T-cell (primary cell): ENCODE measurements around the gene WNT7A. TPM values are rescaled to one million over a fixed set of nuclear protein-coding genes. Genes with fewer than 3 reads are reported as not detected.

Experiments used
- ATAC-seq, 4 experiments: fragments of 200-7000 bp in 3 of 4; fragments of 150-1000 bp in 1 of 4; cut with Tn5 transposase; replicated peaks in 1 of 4; 1 replicate in 3 of 4; 2 replicates in 1 of 4; pipeline ENCODE4 v1.10.0; 2021; ENCODE audit warnings: moderate library complexity in 3 of 4, mild to moderate bottlenecking in 2 of 4, moderate number of reproducible peaks in 1 of 4
- CTCF ChIA-PET, 2 donors: fragments of 300-600 bp; sonication (Branson Sonifier 250); formaldehyde crosslinking; loops; one replicate each; lab custom pipeline; 2022; ENCODE audit warnings: antibody characterized with exemption in 2 of 2; lab: Charles Lee
- POLR2A ChIA-PET, 2 donors: fragments of 300-600 bp; sonication (Branson Sonifier 250); formaldehyde crosslinking; loops; one replicate each; lab custom pipeline; 2022; ENCODE audit warnings: antibody characterized with exemption in 2 of 2; lab: Charles Lee
- DNase-seq, 35 experiments: peaks; one replicate each; pipeline versions ENCODE4 v3.0.0 to v3.0.0-alpha.2; 2013 to 2023
- H3K27ac ChIP-seq: one replicate; pipeline ENCODE4 v1.5.1; 2013; ENCODE audit warnings: low read length
- H3K27me3 ChIP-seq, 2 experiments: replicated peaks in 1 of 2; 1 replicate in 1 of 2; 2 replicates in 1 of 2; pipeline versions ENCODE4 v1.6.1 to v1.7.0; 2013; ENCODE audit warnings: low read length in 1 of 2, mixed read lengths in 1 of 2; ENCODE audit not compliant: control insufficient read depth in 2 of 2, insufficient read depth in 2 of 2; ENCODE audit errors: extremely low read depth in 1 of 2
- H3K36me3 ChIP-seq, 2 donors: 1 replicate in 1 of 2; 2 replicates in 1 of 2; pipeline versions ENCODE4 v1.6.1 to v1.7.0; 2013; ENCODE audit warnings: low read length in 1 of 2; ENCODE audit not compliant: control insufficient read depth in 2 of 2, insufficient read depth in 1 of 2; ENCODE audit errors: extremely low read depth in 1 of 2
- H3K4me1 ChIP-seq, 2 experiments: 1 replicate in 1 of 2; 2 replicates in 1 of 2; pipeline versions ENCODE4 v1.6.1 to v1.7.0; 2013; ENCODE audit warnings: low read length in 2 of 2, mixed read lengths in 1 of 2; ENCODE audit not compliant: insufficient read depth in 2 of 2, control insufficient read depth in 1 of 2; ENCODE audit errors: extremely low read depth in 1 of 2
- H3K4me3 ChIP-seq, 2 donors: 1 replicate in 1 of 2; 2 replicates in 1 of 2; pipeline versions ENCODE4 v1.5.1 to v1.7.0; 2013; ENCODE audit warnings: mild to moderate bottlenecking in 2 of 2, low read length in 1 of 2, moderate library complexity in 1 of 2; ENCODE audit not compliant: control insufficient read depth in 1 of 2; ENCODE audit errors: extremely low read depth in 1 of 2
- H3K9me3 ChIP-seq: 2 replicates; pipeline ENCODE4 v1.7.0; 2013
- H3K27ac Mint-ChIP-seq, 2 donors: one replicate each; pipeline ENCODE4 v1.8.0; 2020 to 2021; ENCODE audit warnings: mild to moderate bottlenecking in 2 of 2, mixed read lengths in 2 of 2
- H3K27me3 Mint-ChIP-seq, 2 donors: one replicate each; pipeline ENCODE4 v1.8.0; 2021 to 2022; ENCODE audit warnings: mixed read lengths in 2 of 2
- H3K36me3 Mint-ChIP-seq: one replicate; pipeline ENCODE4 v1.8.0; 2021; ENCODE audit warnings: mixed read lengths
- H3K4me1 Mint-ChIP-seq, 3 donors: one replicate each; pipeline ENCODE4 v1.8.0; 2020 to 2022; ENCODE audit warnings: mixed read lengths in 3 of 3, mild to moderate bottlenecking in 1 of 3
- H3K4me3 Mint-ChIP-seq, 3 donors: one replicate each; pipeline ENCODE4 v1.8.0; 2020 to 2022; ENCODE audit warnings: mild to moderate bottlenecking in 3 of 3, mixed read lengths in 3 of 3, moderate library complexity in 3 of 3
- H3K9me3 Mint-ChIP-seq, 3 donors: one replicate each; pipeline ENCODE4 v1.8.0; 2020 to 2022; ENCODE audit warnings: mixed read lengths in 3 of 3
- WGBS: methylation state at CpG from one replicate; pipeline ENCODE4 v1.1.5; 2013; ENCODE audit warnings: missing lambda C conversion rate; ENCODE audit not compliant: insufficient coverage; 5-methylcytosine and 5-hydroxymethylcytosine counted together
- total RNA-seq, 35 experiments: library from RNA in 6 of 35; stranded (reverse) in 6 of 35; fragments of 120-200 nt in 1 of 35; gene quantifications; one replicate each; pipeline versions ENCODE4 v1.2.1 to v1.2.4 and lab custom pipeline; 2013 to 2026

The WNT7A gene
- total RNA-seq, 5 donors from 2014 or later (not counting 1 experiment from before 2014, with no cell fraction given) = 8.2 to 15.4 (median 11.7) TPM

GRCh38 chr3:13883681-13884080, 3.8 kb upstream of the WNT7A start:
- Mint-ChIP-seq H3K9me3 (no peaks in the 10 kb centered on the region), H3K27me3 (peaks cover 21 to 29% of the 10 kb centered on the region in 2 donors), H3K4me1 (peaks cover 4 to 14% (median 7%) of the 10 kb centered on the region in 3 donors), H3K36me3 (no peaks in the 10 kb centered on the region), H3K27ac (peak overlapping the region in 1 of 2 donors; percentile 35), H3K4me3 (no peak overlapping the region)
- H3K36me3 ChIP-seq = no peaks in the 10 kb centered on the region
- peaks cover 5 to 21% of the 10 kb centered on the region in 2 experiments for H3K4me1 ChIP-seq
- H3K27ac ChIP-seq = no peak overlapping the region
- no peak overlapping the region for H3K4me3 ChIP-seq
- H3K27me3 ChIP-seq = peaks cover 8 to 42% of the 10 kb centered on the region in 2 experiments
- DNase-seq (no peak), ATAC-seq (no peak)
- H3K9me3 ChIP-seq = no peaks in the 10 kb centered on the region
- WGBS = 57% methylated on average over 2 of the region's 2 CpGs
- POLR2A ChIA-PET = interaction anchor here in 1 of 2 donors (0.8 kb wide), 1 partner anchor 457 kb away, joined by 3 read pairs; no protein-coding TSS in a partner anchor
- CTCF ChIA-PET = interaction anchor here (1.0 to 3.7 kb wide), 5 partner anchors 20 to 387 kb away, joined by 3 to 39 read pairs (median 20); no protein-coding TSS in a partner anchor

- CTCF ChIA-PET = interaction anchor here (1.2 to 4.1 kb wide), 3 partner anchors 225 to 387 kb away, joined by 3 to 30 read pairs (median 22); no protein-coding TSS in a partner anchor
- H3K9me3 Mint-ChIP-seq = no peaks in the 10 kb centered on the region
- no peaks in the 10 kb centered on the region for H3K36me3 Mint-ChIP-seq
- POLR2A ChIA-PET = no interaction called here
- Histone ChIP-seq H3K27ac (no peak overlapping the region), H3K4me1 (peaks cover 8 to 27% of the 10 kb centered on the region in 2 experiments), H3K4me3 (no peak overlapping the region), H3K9me3 (no peaks in the 10 kb centered on the region), H3K27me3 (peaks cover 8 to 47% of the 10 kb centered on the region in 2 experiments), H3K36me3 (no peaks in the 10 kb centered on the region)
- H3K27ac Mint-ChIP-seq = no peak overlapping the region
- H3K27me3 Mint-ChIP-seq = peaks cover 21 to 31% of the 10 kb centered on the region in 2 donors
- ATAC-seq = no peak
- peaks cover 9 to 16% (median 10%) of the 10 kb centered on the region in 3 donors for H3K4me1 Mint-ChIP-seq
- no peak for DNase-seq
- 80% methylated on average over 1 of the region's 3 CpGs for WGBS
- no peak overlapping the region for H3K4me3 Mint-ChIP-seq
These were observed 3.0 kb upstream of the WNT7A start for GRCh38 chr3:13882876-13883275.

- H3K27me3 ChIP-seq = peaks cover 10 to 55% of the 10 kb centered on the region in 2 experiments
- H3K4me1 ChIP-seq = peaks cover 8 to 31% of the 10 kb centered on the region in 2 experiments
- Mint-ChIP-seq H3K27ac (peak overlapping the region in 1 of 2 donors; percentile 30), H3K9me3 (no peaks in the 10 kb centered on the region), H3K4me1 (peaks cover 10 to 25% (median 18%) of the 10 kb centered on the region in 3 donors), H3K4me3 (peak overlapping the region; percentile 18 to 64 (median 60)), H3K36me3 (no peaks in the 10 kb centered on the region), H3K27me3 (peaks cover 21 to 35% of the 10 kb centered on the region in 2 donors)
- ATAC-seq (no peak), DNase-seq (peak in 2 of 35 experiments; percentile 0 to 4)
- CTCF ChIA-PET = interaction anchor here (1.1 to 4.1 kb wide), 5 partner anchors 15 to 228 kb away, joined by 3 to 30 read pairs (median 5); no protein-coding TSS in a partner anchor
- no peak overlapping the region for H3K4me3 ChIP-seq
- no peaks in the 10 kb centered on the region for H3K9me3 ChIP-seq
- H3K27ac ChIP-seq = no peak overlapping the region
- 87% methylated on average over 6 of the region's 7 CpGs for WGBS
- POLR2A ChIA-PET = no interaction called here
- H3K36me3 ChIP-seq = no peaks in the 10 kb centered on the region
These were observed 1.9 kb upstream of the WNT7A start for GRCh38 chr3:13881536-13882410.

- H3K4me3 Mint-ChIP-seq = peak overlapping the region; percentile 64 to 74 (median 69)
These were observed 913 bp upstream of the WNT7A start for GRCh38 chr3:13880811-13881156.

GRCh38 chr3:13879102-13879945, 547 bp downstream of the WNT7A start:
- H3K4me1 Mint-ChIP-seq = peaks cover 15 to 25% (median 21%) of the 10 kb centered on the region in 3 donors
- WGBS = 3% methylated on average over 63 of the region's 64 CpGs
- ChIA-PET CTCF (interaction anchor here (1.7 to 4.1 kb wide), 3 partner anchors 12 to 221 kb away, joined by 5 to 30 read pairs (median 22); no protein-coding TSS in a partner anchor), POLR2A (interaction anchor here (0.6 to 1.5 kb wide), 2 partner anchors 9 to 13 kb away, joined by 4 to 5 read pairs; no protein-coding TSS in a partner anchor)
- ATAC-seq (peak; percentile 39 to 54 (median 44)), DNase-seq (peak in 23 of 35 experiments; percentile 7 to 56 (median 36))
- peak overlapping the region; percentile 18 for H3K27ac ChIP-seq
- peak overlapping the region; percentile 56 to 58 for H3K27ac Mint-ChIP-seq
- no peaks in the 10 kb centered on the region for H3K36me3 ChIP-seq
- no peaks in the 10 kb centered on the region for H3K9me3 Mint-ChIP-seq
- H3K4me3 Mint-ChIP-seq = peak overlapping the region; percentile 83 to 89 (median 88)
- H3K27me3 Mint-ChIP-seq = peaks cover 21 to 36% of the 10 kb centered on the region in 2 donors
- H3K27me3 ChIP-seq = peaks cover 17 to 61% of the 10 kb centered on the region in 2 experiments
- no peaks in the 10 kb centered on the region for H3K9me3 ChIP-seq
- H3K4me1 ChIP-seq = peaks cover 8 to 31% of the 10 kb centered on the region in 2 experiments
- H3K36me3 Mint-ChIP-seq = peaks cover 6% of the 10 kb centered on the region
- peak overlapping the region; percentile 55 to 62 for H3K4me3 ChIP-seq

More at GRCh38 chr3:13880811-13881156, 913 bp upstream of the WNT7A start:
- Mint-ChIP-seq H3K4me1 (peaks cover 12 to 26% (median 26%) of the 10 kb centered on the region in 3 donors), H3K27ac (no peak overlapping the region), H3K36me3 (no peaks in the 10 kb centered on the region), H3K9me3 (no peaks in the 10 kb centered on the region), H3K27me3 (peaks cover 21 to 39% of the 10 kb centered on the region in 2 donors)
- ATAC-seq (no peak), DNase-seq (no peak)
- Histone ChIP-seq H3K4me3 (peak overlapping the region in 1 of 2 donors; percentile 52), H3K27me3 (peaks cover 17 to 61% of the 10 kb centered on the region in 2 experiments), H3K4me1 (peaks cover 8 to 31% of the 10 kb centered on the region in 2 experiments), H3K27ac (no peak overlapping the region), H3K9me3 (no peaks in the 10 kb centered on the region), H3K36me3 (no peaks in the 10 kb centered on the region)
- 12% methylated on average over 15 of the region's 15 CpGs for WGBS
- CTCF ChIA-PET = interaction anchor here (0.6 to 4.1 kb wide), 13 partner anchors 10 to 454 kb away, joined by 3 to 30 read pairs (median 5); no protein-coding TSS in a partner anchor
- POLR2A ChIA-PET = interaction anchor here in 1 of 2 donors (0.6 to 0.7 kb wide), 2 partner anchors 9 to 15 kb away, joined by 3 to 4 read pairs; no protein-coding TSS in a partner anchor
